AG10803 (cell line): ENCODE results near the gene ATXN3L.

ENCODE experiments used
- DNase-seq: peaks from one replicate; pipeline ENCODE4 v3.0.0; 2010; ENCODE audit warnings: low read depth
- H3K4me3 ChIP-seq: 2 replicates; pipeline ENCODE4 v1.5.1; 2011; ENCODE audit warnings: mild to moderate bottlenecking, low read length, control low read depth
- CTCF ChIP-seq: conservative IDR thresholded peaks from 2 replicates; pipeline ENCODE4 v1.5.1; 2011; ENCODE audit warnings: mild to moderate bottlenecking, low read length, control low read depth, inconsistent platforms

ATXN3L gene

GRCh38 chrX:13271511-13271910, 48.3 kb downstream of the ATXN3L start:
- DNase-seq, result no peak
- no peak for TF ChIP-seq CTCF
- H3K4me3 ChIP-seq, result no peak overlapping the region

GRCh38 chrX:13270360-13270759, 49.5 kb downstream of the ATXN3L start:
- TF ChIP-seq CTCF, result no peak
- H3K4me3 ChIP-seq, result no peak overlapping the region
- DNase-seq, result no peak

- no peak for DNase-seq
- TF ChIP-seq CTCF, result no peak
- H3K4me3 ChIP-seq, result no peak overlapping the region
These were observed 51.0 kb downstream of the ATXN3L start for GRCh38 chrX:13268874-13269273.
